ENCODE measurements around the gene WNT5A.

GRCh38 chr3:55521738-55522421 lies 34.8 kb upstream of the WNT5A start:
- TF ChIP-seq CTCF (IDR thresholded peaks at IDR 0.05) (no peak), EZH2 (IDR thresholded peaks at IDR 0.05; ENCODE audit: borderline replicate concordance, insufficient read depth, low read depth, low read length, poor library complexity, severe bottlenecking) (no peak)
